ENCODE results near the gene NDUFB4. TPM values are rescaled to one million over a fixed set of nuclear protein-coding genes. Genes with fewer than 3 reads are reported as not detected.

The NDUFB4 gene
- total RNA-seq, 4 donors from 2014 or later, result 46.9 to 128 (median 87.8) TPM

DNA sequence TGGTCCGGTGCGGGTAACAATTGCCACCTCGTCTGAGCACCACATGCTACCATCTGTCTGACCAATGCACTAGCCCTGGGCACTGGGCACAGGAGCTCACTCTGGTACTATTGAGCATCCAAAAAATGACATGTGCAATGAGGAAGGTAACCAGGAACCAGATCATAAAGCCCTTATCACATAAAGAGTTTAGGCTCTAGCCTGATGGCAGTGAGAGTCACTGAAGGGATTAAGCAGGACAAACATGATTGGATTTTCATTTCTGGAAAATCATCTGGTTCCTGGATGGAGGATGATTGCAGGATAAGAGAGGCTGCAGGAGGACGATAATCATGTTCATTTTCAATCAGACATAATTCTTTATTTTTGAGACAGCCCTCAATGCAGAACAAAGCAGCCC is 12.4 kb downstream of the NDUFB4 start:
- TF ChIP-seq, protein P1, sequence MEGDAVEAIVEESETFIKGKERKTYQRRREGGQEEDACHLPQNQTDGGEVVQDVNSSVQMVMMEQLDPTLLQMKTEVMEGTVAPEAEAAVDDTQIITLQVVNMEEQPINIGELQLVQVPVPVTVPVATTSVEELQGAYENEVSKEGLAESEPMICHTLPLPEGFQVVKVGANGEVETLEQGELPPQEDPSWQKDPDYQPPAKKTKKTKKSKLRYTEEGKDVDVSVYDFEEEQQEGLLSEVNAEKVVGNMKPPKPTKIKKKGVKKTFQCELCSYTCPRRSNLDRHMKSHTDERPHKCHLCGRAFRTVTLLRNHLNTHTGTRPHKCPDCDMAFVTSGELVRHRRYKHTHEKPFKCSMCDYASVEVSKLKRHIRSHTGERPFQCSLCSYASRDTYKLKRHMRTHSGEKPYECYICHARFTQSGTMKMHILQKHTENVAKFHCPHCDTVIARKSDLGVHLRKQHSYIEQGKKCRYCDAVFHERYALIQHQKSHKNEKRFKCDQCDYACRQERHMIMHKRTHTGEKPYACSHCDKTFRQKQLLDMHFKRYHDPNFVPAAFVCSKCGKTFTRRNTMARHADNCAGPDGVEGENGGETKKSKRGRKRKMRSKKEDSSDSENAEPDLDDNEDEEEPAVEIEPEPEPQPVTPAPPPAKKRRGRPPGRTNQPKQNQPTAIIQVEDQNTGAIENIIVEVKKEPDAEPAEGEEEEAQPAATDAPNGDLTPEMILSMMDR (IDR thresholded peaks at IDR 0.05; ENCODE audit: low read depth), result no peak

DNA sequence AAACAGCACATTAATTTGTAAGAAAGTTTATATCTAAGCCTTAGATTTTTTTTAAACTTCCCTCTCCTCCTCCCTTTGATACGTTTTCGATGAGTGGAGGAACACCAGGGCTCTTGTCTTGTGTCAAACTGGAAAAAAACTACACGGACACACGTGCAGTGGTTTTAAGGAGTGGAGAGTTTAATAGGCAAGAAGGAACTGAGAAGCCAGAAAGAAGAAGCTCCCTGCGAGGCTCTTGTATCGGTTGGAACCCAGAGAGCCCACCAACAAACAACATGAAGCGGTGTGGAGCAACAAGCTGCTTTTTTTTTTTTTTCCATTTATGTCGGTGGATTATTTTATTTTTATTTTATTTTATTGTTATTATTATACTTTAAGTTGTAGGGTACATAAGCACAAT is 18.6 kb downstream of the NDUFB4 start:
- TF ChIP-seq, protein P1 (IDR thresholded peaks at IDR 0.05; ENCODE audit: low read depth), result no peak

DNA sequence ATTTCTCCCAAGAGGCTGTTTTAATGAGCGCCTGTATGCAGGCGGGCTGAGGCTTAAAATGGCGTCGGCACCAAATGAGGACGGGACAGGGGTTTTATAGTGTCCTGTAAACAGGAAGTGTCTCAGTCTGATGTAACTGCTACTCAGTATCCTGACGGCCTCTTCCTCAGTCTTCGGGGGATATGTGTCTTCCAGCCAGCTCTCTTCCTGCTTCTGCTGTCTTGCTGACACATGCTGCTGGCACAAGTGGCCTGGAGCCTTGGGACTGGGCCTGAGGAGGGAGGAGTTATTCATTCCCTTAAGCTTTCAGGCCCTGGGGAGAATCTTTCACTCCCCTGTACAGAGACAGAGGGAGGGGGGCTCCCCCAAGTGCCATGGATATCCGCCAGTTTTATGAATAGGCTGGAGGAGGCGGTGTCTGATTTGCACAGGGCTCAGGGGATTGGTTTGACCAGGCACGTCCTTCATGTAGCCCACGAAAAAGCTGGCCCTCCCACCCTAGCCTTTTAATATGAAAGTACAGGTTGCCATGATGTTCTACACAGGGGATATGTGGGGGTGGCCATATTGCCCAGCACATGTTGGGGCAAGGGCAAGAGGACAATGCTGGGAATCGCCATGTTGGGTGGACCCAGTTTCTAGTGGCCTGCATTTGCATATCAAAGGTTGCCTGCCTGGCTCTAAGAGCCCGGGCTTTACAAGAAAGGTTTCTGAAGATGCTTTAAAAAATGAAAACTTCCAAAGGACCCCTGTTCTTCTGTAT is 19.9 kb downstream of the NDUFB4 start:
- TF ChIP-seq, protein P1 (IDR thresholded peaks at IDR 0.05; ENCODE audit: low read depth), result no peak

DNA sequence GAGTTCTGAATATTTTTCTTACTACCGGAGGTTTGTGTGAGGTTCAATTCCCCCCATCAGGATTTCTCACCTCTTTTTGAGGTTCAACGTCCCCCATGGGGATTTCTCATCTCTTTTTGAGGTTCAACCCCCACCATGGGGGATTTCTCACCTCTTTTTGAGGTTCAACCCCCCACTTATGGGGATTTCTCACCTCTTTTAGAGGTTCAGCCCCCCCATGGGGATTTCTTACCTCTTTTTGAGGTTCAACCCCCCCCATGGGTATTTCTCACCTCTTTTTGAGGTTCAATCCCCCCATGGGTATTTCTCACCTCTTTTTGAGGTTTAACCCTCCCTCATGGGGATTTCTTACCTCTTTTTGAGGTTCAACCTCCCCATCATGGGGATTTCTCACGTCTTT is 26.3 kb downstream of the NDUFB4 start:
- TF ChIP-seq, protein P1 (IDR thresholded peaks at IDR 0.05; ENCODE audit: low read depth), result no peak

DNA sequence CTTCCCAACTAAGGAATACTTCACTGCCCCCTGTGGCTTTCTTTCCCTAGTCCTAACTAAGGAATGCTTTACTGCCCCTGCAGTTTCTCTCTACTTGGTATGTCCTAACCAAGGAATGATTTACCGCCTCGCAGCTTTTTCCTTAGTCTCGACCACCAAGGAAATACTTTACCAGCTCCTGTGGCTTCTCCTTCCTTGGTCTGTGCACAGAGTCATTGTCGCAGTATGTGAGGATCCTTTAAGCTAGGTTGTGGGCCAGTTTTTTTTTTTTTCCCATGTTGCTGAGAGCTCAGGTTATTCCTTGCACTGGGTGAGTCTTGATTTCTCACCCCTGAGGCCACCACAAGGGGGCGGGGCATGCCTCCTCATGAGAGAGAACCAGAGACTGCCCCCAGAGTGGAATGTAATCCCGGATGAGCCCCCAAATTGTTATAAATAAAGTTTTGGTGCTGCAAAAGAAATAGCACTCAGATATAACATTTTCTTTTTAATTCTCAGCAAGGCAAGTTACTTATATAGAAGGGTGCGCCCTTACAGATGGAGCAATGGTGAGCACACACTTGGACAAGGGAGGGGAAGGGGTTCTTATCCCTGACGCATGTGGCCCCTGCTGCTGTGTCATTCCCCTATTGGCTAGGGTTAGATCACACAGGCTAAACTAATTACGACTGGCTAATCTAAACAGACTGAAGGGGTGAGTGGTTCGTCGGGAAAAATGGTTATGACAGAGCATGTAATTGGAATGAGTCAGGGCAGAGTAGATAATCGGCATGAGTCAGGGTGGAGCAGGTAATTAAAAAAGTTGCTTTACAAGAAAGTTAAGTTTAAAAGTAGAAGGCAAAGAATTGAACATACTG is 27.0 kb downstream of the NDUFB4 start:
- TF ChIP-seq, protein P1 (IDR thresholded peaks at IDR 0.05; ENCODE audit: low read depth), result no peak

DNA sequence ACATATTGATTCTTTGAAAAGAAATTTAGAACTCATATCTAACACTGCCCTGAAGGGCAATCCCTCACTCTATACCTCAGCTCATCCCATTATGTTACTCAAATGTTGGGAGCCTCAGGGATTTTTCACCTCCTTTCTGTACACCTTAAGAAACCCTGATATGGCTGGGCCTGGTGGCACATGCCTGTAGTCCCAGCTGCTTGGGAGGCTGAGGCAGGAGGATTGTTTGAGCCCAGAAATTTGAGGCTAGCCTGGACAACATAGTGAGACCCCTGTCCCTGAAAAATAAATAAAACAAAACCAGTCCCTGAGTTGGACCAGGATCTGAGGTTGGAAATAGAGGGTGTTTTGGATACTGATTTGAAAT is 27.6 kb downstream of the NDUFB4 start:
- TF ChIP-seq, protein P1 (IDR thresholded peaks at IDR 0.05; ENCODE audit: low read depth), result no peak

DNA sequence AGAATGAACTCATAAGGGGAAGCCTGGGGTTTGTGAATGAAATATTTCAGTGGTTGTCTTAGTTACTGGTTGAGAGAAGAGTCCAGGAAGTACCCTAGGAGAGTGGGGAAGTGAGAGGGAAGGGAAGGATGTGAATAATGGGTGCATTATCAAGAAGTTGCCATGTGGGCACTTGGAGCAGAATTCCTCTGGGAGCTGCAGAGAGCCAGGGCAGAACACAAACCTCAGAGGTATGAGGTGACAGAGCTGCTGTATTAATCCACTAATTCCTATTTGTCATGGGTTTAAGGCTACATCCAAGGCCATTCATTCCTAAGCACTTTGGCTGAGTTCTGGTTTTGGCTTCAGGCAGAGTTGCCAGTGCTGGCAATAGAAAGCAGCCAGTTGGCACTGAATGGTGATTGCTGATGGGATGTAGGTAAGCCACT is 29.0 kb downstream of the NDUFB4 start:
- TF ChIP-seq, protein P1 (IDR thresholded peaks at IDR 0.05; ENCODE audit: low read depth), result no peak

Measured in subcutaneous adipose tissue (tissue), 4 donors.